Gastroesophageal sphincter (tissue), 4 donors: ENCODE data around the gene NOS1. TPM values are rescaled to one million over a fixed set of nuclear protein-coding genes. Genes with fewer than 3 reads are reported as not detected.

Source experiments
- ATAC-seq: fragments of 150-250 bp; one replicate; pipeline ENCODE4 v1.9.1; 2016; ENCODE audit warnings: mild to moderate bottlenecking, moderate library complexity
- H3K27ac ChIP-seq, 4 donors: fragments of 200-600 bp; sonication (generic) in 3 of 4; 1 replicate in 3 of 4; 2 replicates in 1 of 4; pipeline ENCODE4 v1.5.1; 2016 to 2019
- H3K27me3 ChIP-seq: fragments of 200-600 bp; sonication (generic); one replicate; pipeline ENCODE4 v1.5.1; 2019
- H3K36me3 ChIP-seq, 2 donors: fragments of 200-600 bp; sonication (generic); one replicate each; pipeline ENCODE4 v1.5.1; 2019; ENCODE audit warnings: control low read depth in 1 of 2
- H3K4me1 ChIP-seq, 3 donors: fragments of 200-600 bp; sonication (generic); 1 replicate in 2 of 3; 2 replicates in 1 of 3; pipeline ENCODE4 v1.5.1; 2016 to 2019; ENCODE audit warnings: control low read depth in 2 of 3
- H3K4me3 ChIP-seq, 2 donors: fragments of 200-600 bp; sonication (generic); one replicate each; pipeline ENCODE4 v1.5.1; 2019; ENCODE audit warnings: mild to moderate bottlenecking in 1 of 2, moderate library complexity in 1 of 2
- H3K9me3 ChIP-seq, 3 donors: fragments of 200-600 bp; sonication (generic); one replicate each; pipeline ENCODE4 v1.5.1; 2017 to 2019; ENCODE audit warnings: control low read depth in 2 of 3
- EP300 ChIP-seq: sonication (generic); formaldehyde crosslinking; IDR thresholded peaks from one replicate; pipeline ENCODE4 v1.6.1; 2017; ENCODE audit warnings: antibody characterized with exemption, mild to moderate bottlenecking
- POLR2A ChIP-seq, 2 donors: fragments of 450-650 bp; IDR thresholded peaks; one replicate each; pipeline ENCODE4 v1.6.1; 2017; ENCODE audit warnings: antibody characterized with exemption in 2 of 2, mild to moderate bottlenecking in 2 of 2, moderate library complexity in 1 of 2
- POLR2AphosphoS5 ChIP-seq: sonication (generic); formaldehyde crosslinking; IDR thresholded peaks from one replicate; pipeline ENCODE4 v1.6.1; 2017; ENCODE audit warnings: antibody characterized with exemption
- WGBS, 2 donors: methylation state at CpG; one replicate each; pipeline ENCODE4 v1.1.5; 2018; ENCODE audit warnings: low coverage in 1 of 2; 5-methylcytosine and 5-hydroxymethylcytosine counted together
- total RNA-seq, 4 donors: library from RNA; depleted of rRNA; stranded (reverse); fragments of >200 nt; gene quantifications; one replicate each; pipeline ENCODE4 v1.1.0, GENCODE V29; 2016
- TF ChIP-seq, protein P1 (sequence below), 4 experiments: fragments of 200-600 bp in 2 of 4; fragments of 450-650 bp in 2 of 4; sonication (generic) in 1 of 4; IDR thresholded peaks; one replicate each; pipeline ENCODE4 v1.5.1; 2017 to 2019; ENCODE audit warnings: antibody characterized with exemption in 4 of 4, mild to moderate bottlenecking in 2 of 4, moderate library complexity in 2 of 4

NOS1 gene
- total RNA-seq, 4 donors from 2014 or later: 0.62 to 1.8 (median 1.4) TPM

DNA sequence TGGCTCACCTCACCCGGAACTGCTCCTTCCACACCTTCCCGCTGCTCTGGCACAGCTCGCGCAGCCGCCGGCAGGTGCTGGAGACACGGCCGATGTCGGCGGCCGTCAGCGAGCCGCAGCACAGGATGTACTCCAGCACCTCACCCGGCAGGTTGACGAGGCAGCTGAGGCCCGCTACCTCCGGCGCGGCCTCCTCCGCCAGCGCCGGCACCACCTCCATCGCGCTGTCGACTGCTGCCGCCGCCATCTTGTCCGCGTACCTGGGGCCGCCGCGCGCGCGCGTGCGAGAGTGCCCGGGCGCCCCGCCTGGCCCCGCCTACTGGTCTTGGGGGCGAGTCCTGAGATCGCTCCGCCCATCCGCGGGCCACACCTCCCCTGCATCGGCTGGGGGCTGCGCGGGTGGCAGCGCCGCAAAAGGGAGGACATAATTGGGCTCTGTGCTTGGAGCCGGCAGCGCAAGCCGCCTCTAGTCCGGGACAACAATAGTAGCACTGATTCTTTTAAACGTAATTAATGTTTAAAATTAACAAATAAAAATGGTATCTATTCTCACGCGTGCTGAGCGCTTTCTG lies 171.1 kb downstream of the NOS1 start, which contains the start of gene FBXO21:
Gene FBXO21, minus strand, starts transcription at position 261 of the 572 bp plus-strand sequence. Its CDS starts 14 bp downstream, at position 247.
- peaks cover 0 to 19% of the 10 kb centered on the region in 2 donors for H3K36me3 ChIP-seq
- H3K27me3 ChIP-seq: no peaks in the 10 kb centered on the region
- 0 to 7% methylated on average over 3 to 10 of the region's 59 CpGs for WGBS, 2 donors
- TF ChIP-seq POLR2A (IDR thresholded peaks at IDR 0.05) (peak; percentile 74 to 86), POLR2AphosphoS5 (peak; percentile 80), EP300 (no peak)
- TF ChIP-seq, protein P1, sequence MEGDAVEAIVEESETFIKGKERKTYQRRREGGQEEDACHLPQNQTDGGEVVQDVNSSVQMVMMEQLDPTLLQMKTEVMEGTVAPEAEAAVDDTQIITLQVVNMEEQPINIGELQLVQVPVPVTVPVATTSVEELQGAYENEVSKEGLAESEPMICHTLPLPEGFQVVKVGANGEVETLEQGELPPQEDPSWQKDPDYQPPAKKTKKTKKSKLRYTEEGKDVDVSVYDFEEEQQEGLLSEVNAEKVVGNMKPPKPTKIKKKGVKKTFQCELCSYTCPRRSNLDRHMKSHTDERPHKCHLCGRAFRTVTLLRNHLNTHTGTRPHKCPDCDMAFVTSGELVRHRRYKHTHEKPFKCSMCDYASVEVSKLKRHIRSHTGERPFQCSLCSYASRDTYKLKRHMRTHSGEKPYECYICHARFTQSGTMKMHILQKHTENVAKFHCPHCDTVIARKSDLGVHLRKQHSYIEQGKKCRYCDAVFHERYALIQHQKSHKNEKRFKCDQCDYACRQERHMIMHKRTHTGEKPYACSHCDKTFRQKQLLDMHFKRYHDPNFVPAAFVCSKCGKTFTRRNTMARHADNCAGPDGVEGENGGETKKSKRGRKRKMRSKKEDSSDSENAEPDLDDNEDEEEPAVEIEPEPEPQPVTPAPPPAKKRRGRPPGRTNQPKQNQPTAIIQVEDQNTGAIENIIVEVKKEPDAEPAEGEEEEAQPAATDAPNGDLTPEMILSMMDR (IDR thresholded peaks at IDR 0.05): no peak
- peak within 1 kb of the TSS; percentile 69 to 88 for H3K4me3 ChIP-seq
- ATAC-seq: peak; percentile 98
- H3K9me3 ChIP-seq: no peaks in the 10 kb centered on the region
- H3K27ac ChIP-seq: peak within 1 kb of the TSS in 3 of 4 donors; percentile 80 to 88 (median 83)
- H3K4me1 ChIP-seq: peaks cover 0 to 26% (median 6%) of the 10 kb centered on the region in 3 donors

DNA sequence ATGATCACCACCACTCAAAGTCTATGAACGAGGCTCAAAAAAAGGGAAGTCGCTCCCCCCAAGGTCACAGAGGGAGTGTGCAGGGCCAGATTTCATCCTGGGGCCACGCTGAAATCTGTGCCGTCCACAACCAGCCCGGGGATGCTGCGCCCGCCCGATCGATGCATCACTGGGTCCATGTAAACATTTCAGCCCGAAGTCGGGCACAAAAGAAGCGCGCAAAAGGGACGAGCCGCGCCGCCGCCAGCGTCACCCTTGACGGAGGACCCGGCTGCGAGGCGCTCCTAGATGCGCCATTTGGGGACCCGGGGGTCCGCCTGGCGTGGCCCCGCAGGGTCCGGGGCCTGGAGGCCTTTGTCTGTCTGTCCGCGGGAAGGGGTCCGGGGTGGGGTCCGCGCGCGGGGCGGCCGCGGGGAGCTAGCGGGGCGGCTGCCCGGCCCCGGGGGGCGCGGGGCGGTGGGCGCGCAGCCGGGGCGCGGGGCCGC lies 171.7 kb downstream of the NOS1 start:
- H3K4me1 ChIP-seq: peaks cover 0 to 26% (median 6%) of the 10 kb centered on the region in 3 donors
- 0% methylated on average over 2 of the region's 52 CpGs; no CpG with 5 or more reads in 1 of the 2 donors for WGBS, 2 donors

DNA sequence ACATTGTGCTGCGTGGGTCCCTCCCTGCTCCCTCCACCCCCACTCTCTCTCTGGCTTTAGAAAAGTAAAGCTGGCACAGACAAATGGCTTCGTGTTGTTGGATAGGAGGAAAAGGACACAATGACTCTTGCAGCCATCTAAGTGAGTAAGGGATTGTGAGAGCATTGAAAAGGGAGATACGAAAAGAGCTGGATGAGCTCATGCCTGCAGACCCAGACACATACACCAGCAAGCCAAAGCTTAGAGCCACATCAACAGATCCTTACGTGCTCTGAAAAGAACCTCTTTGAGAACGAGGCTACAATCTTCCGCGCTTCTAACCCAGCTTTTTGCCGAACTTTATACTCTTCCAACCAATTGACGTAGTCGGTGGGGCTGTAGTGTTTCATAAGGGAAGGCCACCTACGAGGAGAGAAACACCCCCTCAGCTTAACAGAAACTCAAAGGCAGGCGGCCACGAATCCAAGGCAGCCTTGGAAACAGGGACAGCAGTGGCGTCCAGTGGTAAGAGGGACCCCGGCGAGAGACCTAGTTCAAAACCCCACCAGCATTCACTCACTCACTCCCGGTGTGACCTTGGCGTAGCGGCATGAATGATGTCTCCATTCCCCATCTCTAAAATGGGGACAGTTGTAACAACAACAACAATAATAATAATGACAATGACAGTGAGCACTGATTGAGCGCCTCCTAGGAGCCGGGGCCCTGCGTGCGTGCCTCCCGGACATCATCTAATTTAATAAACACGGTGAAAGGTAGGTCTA lies 172.3 kb downstream of the NOS1 start:
- Histone ChIP-seq H3K4me1 (peaks cover 0 to 26% (median 6%) of the 10 kb centered on the region in 3 donors), H3K27me3 (no peaks in the 10 kb centered on the region), H3K4me3 (peak overlapping the region; percentile 69 to 88), H3K36me3 (peaks cover 0 to 30% of the 10 kb centered on the region in 2 donors), H3K9me3 (no peaks in the 10 kb centered on the region), H3K27ac (peak overlapping the region in 3 of 4 donors; percentile 80 to 88 (median 83))
- 14% methylated on average over 8 to 12 of the region's 25 CpGs for WGBS, 2 donors
- TF ChIP-seq EP300 (no peak), POLR2AphosphoS5 (peak; percentile 34)
- TF ChIP-seq, protein P1 (IDR thresholded peaks at IDR 0.05): no peak
- no peak for ATAC-seq

More for the DNA sequence above, 171.7 kb downstream of the NOS1 start:
- TF ChIP-seq, protein P1 (IDR thresholded peaks at IDR 0.05): no peak
- TF ChIP-seq EP300 (no peak), POLR2AphosphoS5 (no peak), POLR2A (IDR thresholded peaks at IDR 0.05) (no peak)
- H3K27me3 ChIP-seq: no peaks in the 10 kb centered on the region
- peaks cover 0 to 24% of the 10 kb centered on the region in 2 donors for H3K36me3 ChIP-seq
- peak overlapping the region; percentile 69 to 88 for H3K4me3 ChIP-seq
- H3K9me3 ChIP-seq: no peaks in the 10 kb centered on the region
- peak; percentile 25 for ATAC-seq
- H3K27ac ChIP-seq: peak overlapping the region in 3 of 4 donors; percentile 80 to 88 (median 83)

DNA sequence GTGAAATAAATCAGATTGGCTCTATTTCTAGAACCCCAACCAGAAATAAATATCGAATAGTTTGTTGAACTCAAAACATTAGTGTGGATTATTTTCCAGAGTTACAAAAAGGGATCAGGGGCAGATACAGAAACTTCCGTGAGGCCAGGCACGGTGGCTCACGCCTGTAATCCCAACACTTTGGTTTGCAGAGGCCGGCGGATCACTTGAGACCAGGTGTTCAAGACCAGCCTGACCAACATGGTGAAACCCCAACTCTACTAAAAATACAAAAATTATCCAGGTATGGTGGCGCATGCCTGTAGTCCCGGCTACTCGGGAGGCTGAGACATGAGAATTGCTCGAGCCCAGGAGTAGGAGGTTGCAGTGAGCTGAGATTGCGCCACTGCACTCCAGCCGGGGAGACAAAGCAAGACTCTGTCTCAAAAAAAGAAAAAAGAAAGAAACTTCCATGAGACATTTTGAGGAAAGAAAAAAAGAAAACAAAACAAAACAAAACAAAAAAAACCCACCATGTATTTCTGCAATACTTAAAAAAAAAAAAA lies 173.2 kb downstream of the NOS1 start:
- Histone ChIP-seq H3K4me1 (peaks cover 0 to 26% (median 6%) of the 10 kb centered on the region in 3 donors), H3K36me3 (peaks cover 0 to 40% of the 10 kb centered on the region in 2 donors), H3K4me3 (no peak overlapping the region), H3K9me3 (no peaks in the 10 kb centered on the region), H3K27ac (no peak overlapping the region), H3K27me3 (no peaks in the 10 kb centered on the region)
- no peak for ATAC-seq
- TF ChIP-seq EP300 (no peak), POLR2A (IDR thresholded peaks at IDR 0.05) (no peak), POLR2AphosphoS5 (no peak)
- TF ChIP-seq, protein P1 (IDR thresholded peaks at IDR 0.05): no peak
- 89 to 90% methylated on average over 1 to 12 of the region's 12 CpGs for WGBS, 2 donors
